ENCODE data around the gene AUH. TPM values are rescaled to one million over a fixed set of nuclear protein-coding genes. Genes with fewer than 3 reads are reported as not detected.

AUH gene
- total and polyA plus RNA-seq, 7 donors = 13.1 to 40.9 (median 28.2) TPM

- no peaks in the 10 kb centered on the region for H3K9me3 ChIP-seq
- H3K36me3 ChIP-seq = no peaks in the 10 kb centered on the region
- TF ChIP-seq POLR2AphosphoS5 (IDR thresholded peaks at IDR 0.05) (no peak), POLR2A (IDR thresholded peaks at IDR 0.05) (no peak), EP300 (IDR thresholded peaks at IDR 0.05) (no peak)
- TF ChIP-seq, protein P1, sequence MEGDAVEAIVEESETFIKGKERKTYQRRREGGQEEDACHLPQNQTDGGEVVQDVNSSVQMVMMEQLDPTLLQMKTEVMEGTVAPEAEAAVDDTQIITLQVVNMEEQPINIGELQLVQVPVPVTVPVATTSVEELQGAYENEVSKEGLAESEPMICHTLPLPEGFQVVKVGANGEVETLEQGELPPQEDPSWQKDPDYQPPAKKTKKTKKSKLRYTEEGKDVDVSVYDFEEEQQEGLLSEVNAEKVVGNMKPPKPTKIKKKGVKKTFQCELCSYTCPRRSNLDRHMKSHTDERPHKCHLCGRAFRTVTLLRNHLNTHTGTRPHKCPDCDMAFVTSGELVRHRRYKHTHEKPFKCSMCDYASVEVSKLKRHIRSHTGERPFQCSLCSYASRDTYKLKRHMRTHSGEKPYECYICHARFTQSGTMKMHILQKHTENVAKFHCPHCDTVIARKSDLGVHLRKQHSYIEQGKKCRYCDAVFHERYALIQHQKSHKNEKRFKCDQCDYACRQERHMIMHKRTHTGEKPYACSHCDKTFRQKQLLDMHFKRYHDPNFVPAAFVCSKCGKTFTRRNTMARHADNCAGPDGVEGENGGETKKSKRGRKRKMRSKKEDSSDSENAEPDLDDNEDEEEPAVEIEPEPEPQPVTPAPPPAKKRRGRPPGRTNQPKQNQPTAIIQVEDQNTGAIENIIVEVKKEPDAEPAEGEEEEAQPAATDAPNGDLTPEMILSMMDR (IDR thresholded peaks at IDR 0.05) = no peak
- no peaks in the 10 kb centered on the region for H3K27me3 ChIP-seq
- no peak for DNase-seq
- no peak overlapping the region for H3K4me3 ChIP-seq
- H3K4me1 ChIP-seq = peaks cover 0 to 18% (median 2%) of the 10 kb centered on the region in 4 donors
- intact Hi-C loops (cut with DNase I) = no loop called here
- 96% methylated on average over 2 of the region's 2 CpGs for WGBS, 2 donors
- no peak overlapping the region for H3K27ac ChIP-seq
Observed at GRCh38 chr9:91247278-91247677, 114.4 kb downstream of the AUH start.

GRCh38 chr9:91246846-91247245 is 114.9 kb downstream of the AUH start:
- intact Hi-C loops (cut with DNase I) = no loop called here
- H3K27ac ChIP-seq = no peak overlapping the region
- H3K27me3 ChIP-seq = no peaks in the 10 kb centered on the region
- WGBS, 2 donors = 91 to 95% methylated on average over 5 of the region's 5 CpGs
- peaks cover 0 to 15% (median 2%) of the 10 kb centered on the region in 4 donors for H3K4me1 ChIP-seq
- no peak for TF ChIP-seq POLR2A (IDR thresholded peaks at IDR 0.05)
- TF ChIP-seq, protein P1 (IDR thresholded peaks at IDR 0.05) = no peak
- TF ChIP-seq EP300 (IDR thresholded peaks at IDR 0.05) = no peak
- TF ChIP-seq POLR2AphosphoS5 (IDR thresholded peaks at IDR 0.05) = no peak
- no peak overlapping the region for H3K4me3 ChIP-seq
- no peak for DNase-seq
- H3K9me3 ChIP-seq = no peaks in the 10 kb centered on the region
- no peaks in the 10 kb centered on the region for H3K36me3 ChIP-seq

DNA sequence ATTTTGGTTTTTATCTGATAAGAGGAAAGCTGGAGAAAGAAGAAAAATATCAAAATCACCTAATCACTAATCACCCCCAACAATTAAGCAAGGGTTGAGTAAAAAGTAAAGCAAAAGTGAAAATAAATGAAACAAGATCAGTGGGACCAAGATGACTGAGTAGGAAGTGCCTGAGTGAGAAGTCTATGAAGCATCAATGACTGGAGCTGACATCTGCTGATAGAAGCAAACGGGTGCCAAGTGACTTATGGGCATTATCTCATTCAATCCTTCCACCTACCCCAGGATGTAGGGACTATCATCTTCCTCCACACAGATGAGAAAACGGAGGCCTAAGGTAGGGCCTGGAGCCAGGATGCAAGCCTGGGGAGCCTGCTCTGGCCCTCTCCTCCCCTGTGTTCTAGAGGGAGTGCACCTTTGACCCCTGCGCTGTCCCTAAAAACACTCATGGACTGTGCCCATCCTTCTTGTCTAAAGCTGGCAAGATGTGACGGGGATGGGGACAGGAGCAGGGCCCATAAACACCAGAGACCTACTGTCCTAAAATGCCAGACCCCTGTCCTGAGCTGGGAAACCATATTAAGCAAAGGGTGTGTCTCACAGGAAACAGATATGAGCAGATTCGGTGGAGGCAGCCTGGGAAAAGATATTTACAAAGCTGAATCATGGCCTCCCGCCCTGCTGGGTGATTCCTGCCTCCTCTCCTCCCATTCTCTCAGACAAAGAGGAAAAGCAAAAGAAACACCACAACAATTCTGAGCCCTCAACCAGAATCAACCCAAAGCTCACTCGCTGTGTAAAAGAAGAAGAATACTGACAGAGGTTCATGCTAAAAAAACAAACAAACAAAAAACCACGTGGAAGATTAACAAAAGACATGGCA is 116.0 kb downstream of the AUH start:
- Histone ChIP-seq H3K36me3 (no peaks in the 10 kb centered on the region), H3K4me1 (peaks cover 0 to 9% (median 2%) of the 10 kb centered on the region in 4 donors), H3K9me3 (no peaks in the 10 kb centered on the region), H3K27ac (no peak overlapping the region), H3K27me3 (no peaks in the 10 kb centered on the region), H3K4me3 (no peak overlapping the region)
- intact Hi-C loops (cut with DNase I) = no loop called here
- 67 to 76% methylated on average over 8 of the region's 8 CpGs for WGBS, 2 donors
- TF ChIP-seq, protein P1 (IDR thresholded peaks at IDR 0.05) = no peak
- TF ChIP-seq POLR2AphosphoS5 (IDR thresholded peaks at IDR 0.05) = no peak
- no peak for TF ChIP-seq POLR2A (IDR thresholded peaks at IDR 0.05)
- no peak for DNase-seq

DNA sequence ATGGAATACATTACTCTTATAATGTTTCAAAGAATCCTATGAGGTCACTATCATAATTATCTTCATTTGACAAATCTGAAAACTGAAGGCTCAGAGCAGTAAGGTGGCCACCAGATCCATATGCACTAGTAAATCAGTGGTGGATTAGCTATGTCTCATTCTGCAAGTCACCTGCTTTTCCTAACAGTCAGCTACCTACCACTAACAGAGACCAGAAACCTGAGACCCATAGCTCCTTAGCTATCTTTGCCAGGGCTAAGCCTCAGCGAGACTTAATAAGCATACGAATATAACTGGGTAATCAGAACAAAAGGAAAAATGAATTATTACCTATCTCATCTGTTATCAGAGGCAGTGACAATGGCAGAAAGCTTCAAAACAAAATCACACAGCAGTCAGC is 118.7 kb downstream of the AUH start:
- WGBS, 2 donors = 95 to 98% methylated on average over 2 of the region's 2 CpGs
- no peak overlapping the region for H3K27ac ChIP-seq
- intact Hi-C loops (cut with DNase I) = no loop called here
- H3K27me3 ChIP-seq = no peaks in the 10 kb centered on the region
- no peak overlapping the region for H3K4me3 ChIP-seq
- H3K36me3 ChIP-seq = no peaks in the 10 kb centered on the region
- H3K9me3 ChIP-seq = no peaks in the 10 kb centered on the region
- no peaks in the 10 kb centered on the region for H3K4me1 ChIP-seq
- TF ChIP-seq EP300 (IDR thresholded peaks at IDR 0.05) = no peak
- TF ChIP-seq POLR2A (IDR thresholded peaks at IDR 0.05) = no peak
- TF ChIP-seq, protein P1 (IDR thresholded peaks at IDR 0.05) = no peak
- no peak for TF ChIP-seq POLR2AphosphoS5 (IDR thresholded peaks at IDR 0.05)
- no peak for DNase-seq
